GM23338 (cell line): ENCODE data around the gene APOBEC3B. TPM values are rescaled to one million over a fixed set of nuclear protein-coding genes. Genes with fewer than 3 reads are reported as not detected.
"Not testable (repeated sequence)": the region's sequence is repeated elsewhere in the genome, so short reads cannot be mapped to it uniquely, and the experiment has no call there.

Experiments
- ATAC-seq: fragments of 200-7000 bp; cut with Tn5 transposase; 3 replicates; pipeline ENCODE4 v1.9.1; 2020
- DNase-seq: peaks from one replicate; pipeline ENCODE4 v3.0.0-alpha.2; 2015; ENCODE audit warnings: low spot score
- H2AFZ ChIP-seq: fragments of 200-600 bp; sonication (generic); 2 replicates; pipeline ENCODE4 v1.8.0; 2016; ENCODE audit warnings: antibody characterized with exemption, mild to moderate bottlenecking, moderate library complexity
- H3F3A ChIP-seq: fragments of 200-600 bp; sonication (generic); replicated peaks from 2 replicates; pipeline ENCODE4 v1.8.0; 2017; ENCODE audit warnings: antibody characterized with exemption, mixed run types, low read depth
- H3K27ac ChIP-seq: fragments of 200-600 bp; sonication (generic); 2 replicates; pipeline ENCODE4 v1.6.1; 2016; ENCODE audit warnings: low read depth
- H3K27me3 ChIP-seq: fragments of 200-600 bp; sonication (generic); 2 replicates; pipeline ENCODE4 v1.8.0; 2016; ENCODE audit warnings: mild to moderate bottlenecking, mixed run types, moderate library complexity; ENCODE audit not compliant: insufficient read depth
- H3K36me3 ChIP-seq: fragments of 200-600 bp; sonication (generic); 2 replicates; pipeline ENCODE4 v1.8.0; 2016; ENCODE audit warnings: mild to moderate bottlenecking; ENCODE audit not compliant: insufficient read depth
- H3K4me1 ChIP-seq: fragments of 200-600 bp; sonication (generic); 2 replicates; pipeline ENCODE4 v1.8.0; 2016; ENCODE audit warnings: mild to moderate bottlenecking, moderate library complexity; ENCODE audit not compliant: insufficient read depth
- H3K4me2 ChIP-seq: fragments of 200-600 bp; sonication (generic); 2 replicates; pipeline ENCODE4 v1.7.1; 2017; ENCODE audit warnings: mixed run types
- H3K4me3 ChIP-seq: fragments of 200-600 bp; sonication (generic); 2 replicates; pipeline ENCODE4 v1.6.1; 2016; ENCODE audit warnings: mixed run types
- H3K79me2 ChIP-seq: fragments of 200-600 bp; sonication (generic); replicated peaks from 2 replicates; pipeline ENCODE4 v1.8.0; 2017; ENCODE audit warnings: mild to moderate bottlenecking; ENCODE audit not compliant: insufficient read depth
- H3K9me2 ChIP-seq: fragments of 200-600 bp; sonication (generic); 2 replicates; pipeline ENCODE4 v1.8.0; 2017; ENCODE audit not compliant: insufficient read depth
- H4K20me1 ChIP-seq: fragments of 200-600 bp; sonication (generic); replicated peaks from 2 replicates; pipeline ENCODE4 v1.8.0; 2017; ENCODE audit warnings: mild to moderate bottlenecking; ENCODE audit not compliant: insufficient read depth
- H3K27ac Mint-ChIP-seq: 2 replicates; pipeline ENCODE4 v1.8.0; 2020; ENCODE audit warnings: inconsistent platforms, mild to moderate bottlenecking, moderate library complexity, mixed read lengths
- H3K27me3 Mint-ChIP-seq: 3 replicates; pipeline ENCODE4 v1.8.0; 2022; ENCODE audit warnings: low read depth, mild to moderate bottlenecking, moderate library complexity, mixed read lengths, inconsistent platforms; ENCODE audit not compliant: insufficient read depth, poor library complexity
- H3K36me3 Mint-ChIP-seq: 3 replicates; pipeline ENCODE4 v1.8.0; 2021; ENCODE audit warnings: low read depth, mild to moderate bottlenecking, inconsistent platforms, moderate library complexity, mixed read lengths
- H3K4me1 Mint-ChIP-seq: 3 replicates; pipeline ENCODE4 v1.8.0; 2020; ENCODE audit warnings: mild to moderate bottlenecking, inconsistent platforms, mixed read lengths
- H3K4me3 Mint-ChIP-seq: 3 replicates; pipeline ENCODE4 v1.8.0; 2021; ENCODE audit warnings: moderate library complexity, mild to moderate bottlenecking, inconsistent platforms, mixed read lengths
- H3K9me3 Mint-ChIP-seq: 3 replicates; pipeline ENCODE4 v1.8.0; 2020; ENCODE audit warnings: moderate library complexity, mild to moderate bottlenecking, inconsistent platforms, mixed read lengths
- EZH2 ChIP-seq: fragments of 200-600 bp; sonication (generic); IDR thresholded peaks from one replicate; pipeline ENCODE4 v1.8.0; 2017; ENCODE audit warnings: antibody characterized with exemption, mild to moderate bottlenecking, low read depth; ENCODE audit not compliant: unreplicated experiment
- NANOG ChIP-seq: IDR thresholded peaks from 2 replicates; pipeline ENCODE4 v1.6.1; 2016; ENCODE audit warnings: antibody characterized with exemption, borderline replicate concordance
- POLR2AphosphoS5 ChIP-seq: IDR thresholded peaks from 2 replicates; pipeline ENCODE4 v1.6.1; 2016; ENCODE audit warnings: antibody characterized with exemption, low read depth
- polyA plus RNA-seq: library from polyadenylated mRNA; unstranded; fragments of >200 nt; fragmentation: Nextera tagmentation; extraction: Ambion mirVana; gene quantifications from 2 replicates; pipeline ENCODE4 v1.2.1, GENCODE V29; 2016
- total RNA-seq: library from RNA; depleted of rRNA; stranded (reverse); fragments of >200 nt; shearing (Covaris generic); gene quantifications from 2 replicates; pipeline ENCODE4 v1.2.3, GENCODE V29; 2014
- TF ChIP-seq, protein P1 (sequence below), 2 experiments: fragments of 200-600 bp in 1 of 2; sonication (generic) in 1 of 2; conservative IDR thresholded peaks; 2 replicates each; pipeline versions ENCODE4 v1.5.1 to v1.6.1; 2016 to 2017; ENCODE audit warnings: antibody characterized with exemption in 2 of 2, low read depth in 2 of 2, mild to moderate bottlenecking in 2 of 2, moderate library complexity in 1 of 2
- TF ChIP-seq, protein P2 (sequence below): IDR thresholded peaks from 2 replicates; pipeline ENCODE4 v1.6.1; 2016; ENCODE audit warnings: antibody characterized with exemption

Gene APOBEC3B
- total and polyA plus RNA-seq, 2 experiments from 2014 or later = 7.0 to 9.2 TPM

DNA sequence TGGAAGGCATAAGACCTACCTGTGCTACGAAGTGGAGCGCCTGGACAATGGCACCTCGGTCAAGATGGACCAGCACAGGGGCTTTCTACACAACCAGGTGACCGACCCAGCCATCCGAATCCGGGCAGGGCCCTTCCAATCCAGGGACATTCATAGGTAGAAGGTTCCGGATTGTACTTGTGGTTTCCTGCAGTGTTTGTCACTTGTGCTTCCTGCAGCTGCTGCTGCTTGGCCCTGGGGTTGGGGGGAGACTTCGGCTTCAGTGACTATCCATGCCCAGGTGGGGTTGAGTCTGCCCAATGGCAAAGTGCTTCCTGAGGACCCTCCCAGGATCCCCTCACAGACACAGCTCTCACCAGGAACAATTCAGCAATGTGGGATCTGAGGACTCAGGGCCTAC, 22.6 kb upstream of the APOBEC3B start:
- DNase-seq (no peak), ATAC-seq (no peak)
- H3K36me3 ChIP-seq = no peaks in the 10 kb centered on the region
- no peak overlapping the region for H3K4me3 Mint-ChIP-seq
- H3K9me3 Mint-ChIP-seq = no peaks in the 10 kb centered on the region
- peaks cover 9% of the 10 kb centered on the region for H3K4me1 Mint-ChIP-seq
- no peaks in the 10 kb centered on the region for H3K4me1 ChIP-seq
- H3K27ac Mint-ChIP-seq = no peak overlapping the region
- H3K36me3 Mint-ChIP-seq = no peaks in the 10 kb centered on the region
- TF ChIP-seq EZH2 (no peak), POLR2AphosphoS5 (no peak), NANOG (no peak)
- TF ChIP-seq, protein P1, sequence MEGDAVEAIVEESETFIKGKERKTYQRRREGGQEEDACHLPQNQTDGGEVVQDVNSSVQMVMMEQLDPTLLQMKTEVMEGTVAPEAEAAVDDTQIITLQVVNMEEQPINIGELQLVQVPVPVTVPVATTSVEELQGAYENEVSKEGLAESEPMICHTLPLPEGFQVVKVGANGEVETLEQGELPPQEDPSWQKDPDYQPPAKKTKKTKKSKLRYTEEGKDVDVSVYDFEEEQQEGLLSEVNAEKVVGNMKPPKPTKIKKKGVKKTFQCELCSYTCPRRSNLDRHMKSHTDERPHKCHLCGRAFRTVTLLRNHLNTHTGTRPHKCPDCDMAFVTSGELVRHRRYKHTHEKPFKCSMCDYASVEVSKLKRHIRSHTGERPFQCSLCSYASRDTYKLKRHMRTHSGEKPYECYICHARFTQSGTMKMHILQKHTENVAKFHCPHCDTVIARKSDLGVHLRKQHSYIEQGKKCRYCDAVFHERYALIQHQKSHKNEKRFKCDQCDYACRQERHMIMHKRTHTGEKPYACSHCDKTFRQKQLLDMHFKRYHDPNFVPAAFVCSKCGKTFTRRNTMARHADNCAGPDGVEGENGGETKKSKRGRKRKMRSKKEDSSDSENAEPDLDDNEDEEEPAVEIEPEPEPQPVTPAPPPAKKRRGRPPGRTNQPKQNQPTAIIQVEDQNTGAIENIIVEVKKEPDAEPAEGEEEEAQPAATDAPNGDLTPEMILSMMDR (conservative IDR thresholded peaks at IDR 0.05; ENCODE audit: low read depth in 2 of 2) = no peak
- TF ChIP-seq, protein P2, sequence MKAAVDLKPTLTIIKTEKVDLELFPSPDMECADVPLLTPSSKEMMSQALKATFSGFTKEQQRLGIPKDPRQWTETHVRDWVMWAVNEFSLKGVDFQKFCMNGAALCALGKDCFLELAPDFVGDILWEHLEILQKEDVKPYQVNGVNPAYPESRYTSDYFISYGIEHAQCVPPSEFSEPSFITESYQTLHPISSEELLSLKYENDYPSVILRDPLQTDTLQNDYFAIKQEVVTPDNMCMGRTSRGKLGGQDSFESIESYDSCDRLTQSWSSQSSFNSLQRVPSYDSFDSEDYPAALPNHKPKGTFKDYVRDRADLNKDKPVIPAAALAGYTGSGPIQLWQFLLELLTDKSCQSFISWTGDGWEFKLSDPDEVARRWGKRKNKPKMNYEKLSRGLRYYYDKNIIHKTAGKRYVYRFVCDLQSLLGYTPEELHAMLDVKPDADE = no peak
- H3K27me3 Mint-ChIP-seq = peaks cover 4% of the 10 kb centered on the region
- H3K9me2 ChIP-seq = no peaks in the 10 kb centered on the region
- H3F3A ChIP-seq = no peaks in the 10 kb centered on the region
- no peaks in the 10 kb centered on the region for H3K79me2 ChIP-seq
- H3K27me3 ChIP-seq = no peaks in the 10 kb centered on the region
- no peak overlapping the region for H3K4me2 ChIP-seq
- no peak overlapping the region for H3K27ac ChIP-seq
- H3K4me3 ChIP-seq = no peak overlapping the region
- H4K20me1 ChIP-seq = no peaks in the 10 kb centered on the region
- no peak overlapping the region for H2AFZ ChIP-seq

DNA sequence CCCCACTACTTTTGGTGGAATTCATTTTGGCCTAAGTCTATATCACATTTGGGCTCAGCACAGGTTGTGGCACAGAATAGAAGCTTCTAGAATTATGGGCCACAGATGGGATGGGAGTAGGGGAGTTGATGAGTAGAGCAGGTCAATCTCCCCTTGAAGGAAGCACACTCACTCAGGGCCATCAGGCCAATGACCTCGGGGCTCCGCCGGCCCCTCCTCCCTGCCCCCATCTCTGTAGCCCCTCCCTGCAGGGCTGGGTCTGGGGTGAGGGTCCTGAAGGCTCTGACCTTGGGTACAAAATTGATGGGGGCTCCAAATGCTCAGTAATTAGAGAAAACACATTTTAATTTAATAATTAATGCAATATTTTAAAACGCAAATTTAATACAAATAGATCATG, 21.5 kb upstream of the APOBEC3B start:
- not testable (repeated sequence) for H3K4me3 Mint-ChIP-seq, ATAC-seq
- peaks cover 14% of the 10 kb centered on the region for H3K4me1 Mint-ChIP-seq

DNA sequence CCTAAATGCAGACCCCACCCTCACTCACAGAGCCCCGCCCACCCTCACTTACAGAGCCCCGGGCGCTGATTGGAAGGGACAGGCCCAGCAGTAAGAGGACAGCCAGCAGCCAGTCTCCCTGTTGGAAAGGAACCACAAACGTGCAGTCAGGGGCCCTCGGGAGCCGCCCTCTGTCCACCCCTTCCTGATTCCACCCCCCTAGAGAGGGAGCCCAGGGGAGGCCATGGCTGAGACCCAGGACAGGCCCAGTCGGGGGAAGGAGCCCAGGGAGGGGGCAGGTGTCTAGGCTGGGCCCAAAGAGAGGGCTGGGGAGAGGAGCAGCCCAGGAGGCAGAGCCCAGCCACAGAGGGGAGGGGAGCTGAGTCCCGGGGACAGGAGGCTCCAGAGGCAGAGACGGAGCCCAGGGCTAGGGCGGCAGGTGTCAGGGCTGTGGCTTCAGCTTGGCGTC, 18.8 kb upstream of the APOBEC3B start:
- H3K27me3 ChIP-seq, H3K27ac Mint-ChIP-seq, H3K27ac ChIP-seq, H4K20me1 ChIP-seq, H3F3A ChIP-seq, H3K4me3 ChIP-seq, H3K4me1 ChIP-seq, H3K36me3 ChIP-seq, H3K9me2 ChIP-seq, H3K4me3 Mint-ChIP-seq, H2AFZ ChIP-seq, H3K9me3 Mint-ChIP-seq, H3K4me2 ChIP-seq, H3K36me3 Mint-ChIP-seq, H3K79me2 ChIP-seq: not testable (repeated sequence)
- DNase-seq (peak; percentile 65), ATAC-seq (peak; percentile 89)
- peaks cover 12% of the 10 kb centered on the region for H3K27me3 Mint-ChIP-seq
- H3K4me1 Mint-ChIP-seq = peaks cover 22% of the 10 kb centered on the region

More for the DNA sequence above, 21.5 kb upstream of the APOBEC3B start:
- H3K36me3 ChIP-seq, H3F3A ChIP-seq, H2AFZ ChIP-seq, H3K4me2 ChIP-seq, H3K27ac ChIP-seq, DNase-seq, H3K36me3 Mint-ChIP-seq, H4K20me1 ChIP-seq, H3K9me3 Mint-ChIP-seq, H3K27me3 Mint-ChIP-seq, H3K27me3 ChIP-seq, H3K9me2 ChIP-seq, H3K27ac Mint-ChIP-seq, H3K4me3 ChIP-seq, H3K4me1 ChIP-seq, H3K79me2 ChIP-seq: not testable (repeated sequence)
